DOHH2 (cell line): ENCODE data around the gene ALOXE3.

ENCODE experiments used
- CTCF ChIP-seq: fragments of 200-600 bp; sonication (generic); IDR thresholded peaks from one replicate; pipeline ENCODE4 v1.5.1; 2014; ENCODE audit warnings: antibody characterized with exemption, mild to moderate bottlenecking, low read depth, low read length; ENCODE audit not compliant: poor library complexity, severe bottlenecking
- EZH2phosphoT487 ChIP-seq: fragments of 200-600 bp; sonication (generic); IDR thresholded peaks from 2 replicates; pipeline ENCODE4 v1.6.1; 2017; ENCODE audit warnings: borderline replicate concordance, mild to moderate bottlenecking, antibody characterized with exemption, low read length, moderate library complexity, mixed read lengths

DNA sequence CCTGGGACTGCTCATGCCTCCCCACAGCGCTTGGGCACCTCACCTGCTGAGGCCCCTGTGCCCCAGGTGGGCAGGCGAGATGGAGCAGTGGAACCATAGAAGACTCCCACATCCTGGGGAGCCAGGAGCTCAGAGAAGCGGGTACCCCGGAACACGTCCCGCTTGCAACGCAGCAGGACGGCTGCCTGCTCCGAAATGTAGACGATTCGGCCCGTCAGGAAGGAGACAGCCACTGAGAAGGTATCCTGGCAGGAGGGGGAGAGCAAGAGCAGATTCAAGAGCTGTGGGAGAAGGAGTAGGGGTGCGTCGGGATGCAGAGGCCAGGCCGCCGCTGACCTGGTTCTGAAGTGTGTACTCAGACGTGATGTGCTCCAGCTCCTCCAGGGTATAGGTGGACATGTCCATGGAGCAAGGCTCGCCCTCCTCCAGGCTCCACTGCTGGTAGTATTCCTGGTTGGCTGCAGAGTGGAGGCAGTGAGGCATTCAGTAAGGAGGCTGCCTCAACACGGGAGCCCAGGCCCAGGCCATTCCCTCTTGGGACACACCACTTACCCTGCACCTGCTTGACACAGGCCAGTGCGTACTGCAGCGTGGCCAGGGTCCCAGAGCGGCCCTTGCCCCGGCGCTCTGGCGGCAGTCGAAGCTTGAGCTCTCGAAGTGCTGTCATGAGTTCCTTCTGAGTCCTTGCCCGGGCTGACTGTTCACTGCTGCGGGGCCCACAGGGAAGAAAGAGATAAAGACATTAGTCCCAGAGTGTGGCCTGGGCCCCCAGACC is 31.3 kb upstream of the ALOXE3 start:
- no peak for TF ChIP-seq CTCF
- TF ChIP-seq EZH2phosphoT487 = no peak
